Effector CD4-positive, alpha-beta T cell (primary cell): Measurements from ENCODE around the gene CD2BP2.
"Not testable (repeated sequence)": the region's sequence is repeated elsewhere in the genome, so short reads cannot be mapped to it uniquely, and the experiment has no call there.

ENCODE experiments used
- DNase-seq: peaks from one replicate; pipeline ENCODE4 v3.0.0-alpha.2; 2020

CD2BP2 gene

GRCh38 chr16:30341971-30342370, 13.1 kb downstream of the CD2BP2 start:
- DNase-seq = not testable (repeated sequence)

DNA sequence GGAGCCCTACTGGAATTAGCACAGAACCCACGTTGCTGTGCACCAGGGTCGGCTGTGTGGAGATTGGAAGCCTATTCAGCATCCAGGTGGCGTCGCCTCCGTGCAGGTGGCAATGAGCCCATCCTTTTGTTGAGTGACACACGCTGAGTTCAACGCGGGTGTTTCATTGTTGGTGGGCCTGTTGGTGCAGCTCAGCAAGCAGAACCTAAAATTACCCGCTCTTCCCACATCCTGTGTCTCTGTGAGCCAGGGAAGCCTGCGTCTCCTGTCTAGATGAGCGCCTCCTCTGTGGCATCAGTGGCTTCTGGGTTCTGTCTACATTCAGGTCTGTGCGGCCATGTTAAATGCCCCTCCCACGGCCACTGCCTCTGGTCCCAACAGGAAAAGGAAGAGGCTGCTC, 14.5 kb downstream of the CD2BP2 start:
- DNase-seq = no peak

GRCh38 chr16:30338715-30339114, 16.4 kb downstream of the CD2BP2 start:
- DNase-seq = not testable (repeated sequence)

GRCh38 chr16:30337964-30338357, 17.1 kb downstream of the CD2BP2 start:
- not testable (repeated sequence) for DNase-seq

- DNase-seq = no peak
Observed at GRCh38 chr16:30335598-30336474, 19.3 kb downstream of the CD2BP2 start.

- peak; percentile 76 for DNase-seq
Observed at GRCh38 chr16:30335028-30335597, 20.0 kb downstream of the CD2BP2 start.

DNA sequence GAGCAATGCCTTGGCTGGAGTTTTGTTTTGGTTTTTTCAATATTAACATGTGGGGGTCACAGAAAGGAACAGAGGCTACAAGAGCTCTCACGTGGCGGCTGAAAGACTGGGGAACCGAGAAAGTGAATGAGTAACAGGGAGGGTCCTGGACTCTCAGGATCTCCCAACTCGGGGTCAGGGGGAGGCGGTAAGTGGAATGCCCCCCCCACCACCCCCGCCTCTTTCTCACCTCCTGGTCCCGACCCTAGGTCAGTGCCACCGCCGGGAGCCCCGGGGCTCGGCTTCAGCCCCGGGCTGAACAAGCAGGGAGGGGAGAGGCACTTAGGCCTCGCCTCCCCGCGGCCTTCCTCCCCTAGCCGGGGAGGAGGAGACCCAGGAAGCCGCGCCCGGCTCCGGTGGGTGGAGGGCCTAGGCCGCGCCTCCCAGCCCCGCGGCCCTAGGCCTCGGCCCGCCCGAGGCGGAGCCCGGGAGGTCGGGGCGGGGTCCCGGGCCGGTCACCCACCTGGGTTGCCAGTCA, 20.6 kb downstream of the CD2BP2 start:
- DNase-seq = peak; percentile 82

- DNase-seq = not testable (repeated sequence)
Observed at GRCh38 chr16:30324220-30324619, 30.9 kb downstream of the CD2BP2 start.

DNA sequence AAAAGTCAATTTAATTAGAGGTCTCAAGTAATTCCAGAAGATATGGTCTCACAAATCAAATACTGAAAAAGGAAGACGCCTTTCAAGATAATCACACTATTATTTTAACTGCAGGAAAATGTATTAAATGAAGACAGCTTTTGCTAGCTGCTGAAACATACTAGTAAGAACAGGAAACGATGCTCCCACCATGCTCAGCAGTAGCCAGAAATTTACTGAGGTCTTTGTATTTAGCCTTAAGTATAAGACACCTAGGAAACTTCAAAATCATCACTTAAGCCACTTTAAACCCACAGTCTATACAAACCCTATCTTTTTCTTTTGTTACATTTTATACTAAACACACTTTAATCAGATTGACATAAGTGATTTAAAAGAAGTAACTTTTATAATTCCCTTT, 36.5 kb downstream of the CD2BP2 start:
- DNase-seq = not testable (repeated sequence)

DNA sequence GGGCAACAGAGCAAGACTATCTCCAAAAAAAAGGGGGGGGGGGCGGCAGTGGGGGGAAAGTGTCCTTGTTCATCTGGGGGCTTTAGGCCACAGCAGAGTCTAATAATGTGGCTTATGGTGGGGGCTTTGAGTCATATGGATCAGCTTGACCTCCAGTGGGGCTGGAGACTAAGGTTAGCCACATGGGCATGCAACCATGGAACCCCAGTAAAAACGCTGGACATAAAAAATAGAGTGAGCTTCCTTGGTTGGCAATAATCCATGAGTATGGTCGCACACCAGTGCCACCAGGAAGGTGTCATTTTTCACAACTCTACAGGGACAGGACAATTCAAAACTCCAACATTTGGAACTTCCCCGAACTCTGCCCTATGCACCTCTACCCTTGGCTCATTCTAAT, 44.2 kb downstream of the CD2BP2 start:
- not testable (repeated sequence) for DNase-seq

- not testable (repeated sequence) for DNase-seq
Observed at GRCh38 chr16:30309255-30309654, 45.9 kb downstream of the CD2BP2 start.
